ENCODE data around the gene GTF2A2.
A peak's percentile ranks its signal among the peaks of the same experiment; 100 is the strongest.
"Not testable (repeated sequence)": the region's sequence is repeated elsewhere in the genome, so short reads cannot be mapped to it uniquely, and the experiment has no call there.

Gene GTF2A2

GRCh38 chr15:59656897-59657634 lies at the start of gene GTF2A2:
TSS of gene GTF2A2 (minus strand) at chr15:59657515. CDS start at chr15:59652277, 5,238 bp downstream.
- peak; percentile 83 to 93 (median 88) for DNase-seq (ENCODE audit: low read depth in 4 of 4, low spot score in 1 of 4)

- DNase-seq (ENCODE audit: low read depth in 4 of 4, low spot score in 1 of 4): no peak
Measured at GRCh38 chr15:59703979-59704796, 46.9 kb upstream of the GTF2A2 start.

GRCh38 chr15:59702351-59702750 lies 45.0 kb upstream of the GTF2A2 start:
- DNase-seq (ENCODE audit: low read depth in 4 of 4, low spot score in 1 of 4): no peak

- DNase-seq (ENCODE audit: low read depth in 4 of 4, low spot score in 1 of 4): no peak
Measured at GRCh38 chr15:59701880-59702279, 44.6 kb upstream of the GTF2A2 start.

GRCh38 chr15:59699810-59700431 lies 42.6 kb upstream of the GTF2A2 start:
- DNase-seq (ENCODE audit: low read depth in 4 of 4, low spot score in 1 of 4): no peak

- not testable (repeated sequence) for DNase-seq (ENCODE audit: low read depth in 4 of 4, low spot score in 1 of 4)
Measured at GRCh38 chr15:59698065-59698464, 40.8 kb upstream of the GTF2A2 start.

- DNase-seq (ENCODE audit: low read depth in 4 of 4, low spot score in 1 of 4): no peak
Measured at GRCh38 chr15:59696332-59696731, 39.0 kb upstream of the GTF2A2 start.

- DNase-seq (ENCODE audit: low read depth in 4 of 4, low spot score in 1 of 4): no peak
Measured at GRCh38 chr15:59694779-59695178, 37.5 kb upstream of the GTF2A2 start.

- peak in 1 of 4 experiments; percentile 14 for DNase-seq (ENCODE audit: low read depth in 4 of 4, low spot score in 1 of 4)
Measured at GRCh38 chr15:59691194-59691805, 34.0 kb upstream of the GTF2A2 start.

- DNase-seq (ENCODE audit: low read depth in 4 of 4, low spot score in 1 of 4): peak in 3 of 4 experiments; percentile 12 to 34 (median 23)
Measured at GRCh38 chr15:59689626-59690236, 32.4 kb upstream of the GTF2A2 start.

- peak; percentile 92 to 98 (median 95) for DNase-seq (ENCODE audit: low read depth in 4 of 4, low spot score in 1 of 4)
Measured at GRCh38 chr15:59688782-59689625, 31.7 kb upstream of the GTF2A2 start, which contains the start of gene BNIP2. TSS of gene BNIP2 (minus strand) at chr15:59689320. CDS start at chr15:59682457, 6,863 bp downstream.

GRCh38 chr15:59688423-59688781 lies 31.1 kb upstream of the GTF2A2 start:
- no peak for DNase-seq (ENCODE audit: low read depth in 4 of 4, low spot score in 1 of 4)

- DNase-seq (ENCODE audit: low read depth in 4 of 4, low spot score in 1 of 4): no peak
Measured at GRCh38 chr15:59687836-59688235, 30.5 kb upstream of the GTF2A2 start.

- no peak for DNase-seq (ENCODE audit: low read depth in 4 of 4, low spot score in 1 of 4)
Measured at GRCh38 chr15:59686389-59686788, 29.1 kb upstream of the GTF2A2 start.

GRCh38 chr15:59685737-59686297 lies 28.5 kb upstream of the GTF2A2 start:
- DNase-seq (ENCODE audit: low read depth in 4 of 4, low spot score in 1 of 4): no peak

- no peak for DNase-seq (ENCODE audit: low read depth in 4 of 4, low spot score in 1 of 4)
Measured at GRCh38 chr15:59680870-59681269, 23.6 kb upstream of the GTF2A2 start.

GRCh38 chr15:59680346-59680745 lies 23.0 kb upstream of the GTF2A2 start:
- DNase-seq (ENCODE audit: low read depth in 4 of 4, low spot score in 1 of 4): no peak

GRCh38 chr15:59678620-59679019 lies 21.3 kb upstream of the GTF2A2 start:
- no peak for DNase-seq (ENCODE audit: low read depth in 4 of 4, low spot score in 1 of 4)

- DNase-seq (ENCODE audit: low read depth in 4 of 4, low spot score in 1 of 4): no peak
Measured at GRCh38 chr15:59678172-59678571, 20.9 kb upstream of the GTF2A2 start.

- DNase-seq (ENCODE audit: low read depth in 4 of 4, low spot score in 1 of 4): no peak
Measured at GRCh38 chr15:59676565-59676964, 19.2 kb upstream of the GTF2A2 start.
